22Rv1 (cell line): ENCODE measurements around the gene HCFC1.

Source experiments
- H3K27ac ChIP-seq: fragments of 450-650 bp; 2 replicates; pipeline ENCODE4 v1.5.1; 2017
- CTCF ChIP-seq: fragments of 450-650 bp; IDR thresholded peaks from 2 replicates; pipeline ENCODE4 v1.5.1; 2017; ENCODE audit warnings: mild to moderate bottlenecking
- ZFX ChIP-seq: fragments of 450-650 bp; IDR thresholded peaks from 2 replicates; pipeline ENCODE4 v1.6.1; 2017; ENCODE audit warnings: antibody characterized with exemption, borderline replicate concordance

HCFC1 gene

DNA sequence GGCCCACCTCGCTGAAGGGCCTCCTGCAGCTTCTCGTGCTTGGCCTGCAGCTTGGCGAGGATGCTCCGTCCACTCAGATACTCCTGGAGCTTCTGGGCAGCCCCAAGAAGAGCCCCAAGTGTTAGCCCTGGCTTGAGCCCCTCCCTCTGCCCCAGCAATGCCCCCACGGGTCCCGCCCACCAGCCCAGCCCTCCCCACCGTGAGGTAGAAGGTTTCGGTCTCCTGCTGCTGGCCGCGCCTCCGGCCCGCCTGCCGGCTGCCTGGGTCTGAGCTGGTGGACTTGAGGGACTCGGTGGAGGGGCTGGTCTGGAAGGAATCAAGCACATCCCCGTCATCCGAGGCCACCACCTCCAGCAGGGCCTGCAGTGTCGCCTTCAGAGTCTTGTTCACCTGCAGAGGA lies 58.4 kb downstream of the HCFC1 start:
- H3K27ac ChIP-seq, result no peak overlapping the region
- TF ChIP-seq ZFX (no peak), CTCF (no peak)

- H3K27ac ChIP-seq, result no peak overlapping the region
- TF ChIP-seq CTCF (no peak), ZFX (no peak)
Observed at GRCh38 chrX:153911798-153912197, 59.8 kb downstream of the HCFC1 start.

DNA sequence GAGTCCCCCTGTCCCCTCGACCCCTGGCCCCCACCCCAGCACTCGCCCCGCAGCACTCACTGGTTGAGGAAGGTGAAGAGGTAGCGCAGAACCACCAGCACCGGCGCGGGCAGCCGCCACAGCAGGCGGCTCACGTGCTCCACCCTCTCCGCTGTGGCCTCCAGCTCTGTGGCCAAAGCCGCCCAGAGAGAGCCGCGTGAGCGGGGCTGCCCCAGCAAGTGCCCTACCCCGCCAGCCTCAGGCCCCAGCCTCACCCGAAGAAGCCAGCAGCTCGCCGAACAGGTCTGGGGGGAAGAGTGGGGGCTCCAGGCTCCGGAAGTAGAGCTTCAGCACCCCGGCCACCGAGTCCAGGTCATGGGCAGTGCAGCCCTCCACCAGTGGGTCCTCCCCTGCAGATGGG lies 61.2 kb downstream of the HCFC1 start:
- no peak overlapping the region for H3K27ac ChIP-seq
- TF ChIP-seq CTCF (no peak), ZFX (no peak)

DNA sequence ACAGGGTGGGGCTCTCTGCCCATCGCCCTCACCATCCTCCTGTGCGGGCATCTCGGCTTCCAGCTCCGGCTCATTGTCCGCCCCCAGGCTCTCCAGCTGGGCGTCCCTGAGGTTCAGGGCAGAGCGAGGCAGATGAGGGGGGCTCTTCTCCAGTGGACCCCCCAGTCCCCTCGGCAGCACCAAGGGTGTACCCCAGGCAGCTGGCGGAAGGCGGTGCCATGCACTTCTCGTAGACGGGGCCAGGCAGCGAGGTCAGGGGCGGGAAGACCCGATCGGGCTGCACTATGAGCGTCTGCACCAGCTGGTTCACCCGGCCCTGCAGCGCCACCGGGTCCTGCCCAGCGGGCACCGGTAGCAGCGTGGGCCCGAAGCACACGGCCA lies 61.6 kb downstream of the HCFC1 start:
- no peak for TF ChIP-seq ZFX
- TF ChIP-seq CTCF, result no peak
- no peak overlapping the region for H3K27ac ChIP-seq

- no peak overlapping the region for H3K27ac ChIP-seq
Observed at GRCh38 chrX:153909024-153909979, 62.3 kb downstream of the HCFC1 start.

GRCh38 chrX:153908219-153908860 lies 63.3 kb downstream of the HCFC1 start:
- H3K27ac ChIP-seq, result no peak overlapping the region
- TF ChIP-seq CTCF, result no peak
- no peak for TF ChIP-seq ZFX

More at GRCh38 chrX:153909024-153909979, 62.3 kb downstream of the HCFC1 start:
- no peak for TF ChIP-seq CTCF
- no peak for TF ChIP-seq ZFX

DNA sequence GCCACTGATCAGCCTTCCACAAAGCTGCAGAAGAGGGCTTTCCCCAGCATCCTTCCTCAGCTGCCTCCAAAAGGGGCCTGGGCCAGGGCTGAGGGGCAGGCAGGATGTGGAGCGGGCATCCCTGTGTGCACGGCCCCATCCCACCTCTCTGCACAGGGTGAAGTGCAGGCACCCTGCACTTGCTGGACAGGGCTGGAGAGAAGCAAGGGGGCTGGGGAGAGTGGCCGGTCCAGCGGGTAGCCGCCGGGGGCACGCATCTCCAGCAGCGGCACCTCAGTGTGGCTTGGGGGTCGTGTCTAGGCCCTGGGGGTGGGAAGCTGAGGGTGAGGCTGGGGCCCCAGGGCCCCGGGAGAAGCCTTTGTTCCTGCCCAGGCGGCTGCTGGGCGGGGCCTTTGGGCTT lies 64.2 kb downstream of the HCFC1 start:
- TF ChIP-seq ZFX, result no peak
- no peak for TF ChIP-seq CTCF
- no peak overlapping the region for H3K27ac ChIP-seq
